AG09319 (cell line): ENCODE results near the gene NCR3LG1.

Experiments used
- DNase-seq: peaks from one replicate; pipeline ENCODE4 v3.0.0-alpha.2; 2010; ENCODE audit warnings: low read depth; ENCODE audit errors: extremely low read depth
- CTCF ChIP-seq: IDR thresholded peaks from 2 replicates; pipeline ENCODE4 v1.5.1; 2011; ENCODE audit warnings: low read depth, mild to moderate bottlenecking, inconsistent platforms, low read length, moderate library complexity

Gene NCR3LG1

GRCh38 chr11:17406082-17406817 is 54.6 kb downstream of the NCR3LG1 start:
- TF ChIP-seq CTCF: no peak

GRCh38 chr11:17406818-17407149 is 55.2 kb downstream of the NCR3LG1 start:
- no peak for DNase-seq
- TF ChIP-seq CTCF: no peak

More at GRCh38 chr11:17406082-17406817, 54.6 kb downstream of the NCR3LG1 start:
- DNase-seq: no peak

- DNase-seq: no peak
- no peak for TF ChIP-seq CTCF
These were observed 56.0 kb downstream of the NCR3LG1 start for GRCh38 chr11:17407575-17407974.

GRCh38 chr11:17408026-17408425 is 56.4 kb downstream of the NCR3LG1 start:
- TF ChIP-seq CTCF: no peak
- no peak for DNase-seq

- no peak for TF ChIP-seq CTCF
- DNase-seq: no peak
These were observed 57.0 kb downstream of the NCR3LG1 start for GRCh38 chr11:17408641-17409040.

GRCh38 chr11:17410606-17411379 is 59.2 kb downstream of the NCR3LG1 start:
- DNase-seq: no peak
- no peak for TF ChIP-seq CTCF

GRCh38 chr11:17411418-17411817 is 59.8 kb downstream of the NCR3LG1 start:
- TF ChIP-seq CTCF: no peak

More at GRCh38 chr11:17411418-17411817, 59.8 kb downstream of the NCR3LG1 start:
- DNase-seq: no peak
